GM19239 (cell line): ENCODE measurements around the gene BBLN.
"Not testable (repeated sequence)": the region's sequence is repeated elsewhere in the genome, so short reads cannot be mapped to it uniquely, and the experiment has no call there.

ENCODE experiments used
- DNase-seq: peaks from one replicate; pipeline ENCODE4 v3.0.0; 2011; ENCODE audit warnings: low spot score; ENCODE audit not compliant: insufficient read length
- FAIRE-seq: peaks from 2 replicates; lab custom pipeline; 2011; peaks lifted over from hg19 to GRCh38; lab: Jason Lieb, UNC

Gene BBLN

GRCh38 chr9:128159522-128159783 is 612 bp upstream of the BBLN start:
- DNase-seq = peak; percentile 37
- no peak for FAIRE-seq

- DNase-seq (peak; percentile 58), FAIRE-seq (no peak)
Measured at GRCh38 chr9:128160603-128160987, 530 bp downstream of the BBLN start.

DNA sequence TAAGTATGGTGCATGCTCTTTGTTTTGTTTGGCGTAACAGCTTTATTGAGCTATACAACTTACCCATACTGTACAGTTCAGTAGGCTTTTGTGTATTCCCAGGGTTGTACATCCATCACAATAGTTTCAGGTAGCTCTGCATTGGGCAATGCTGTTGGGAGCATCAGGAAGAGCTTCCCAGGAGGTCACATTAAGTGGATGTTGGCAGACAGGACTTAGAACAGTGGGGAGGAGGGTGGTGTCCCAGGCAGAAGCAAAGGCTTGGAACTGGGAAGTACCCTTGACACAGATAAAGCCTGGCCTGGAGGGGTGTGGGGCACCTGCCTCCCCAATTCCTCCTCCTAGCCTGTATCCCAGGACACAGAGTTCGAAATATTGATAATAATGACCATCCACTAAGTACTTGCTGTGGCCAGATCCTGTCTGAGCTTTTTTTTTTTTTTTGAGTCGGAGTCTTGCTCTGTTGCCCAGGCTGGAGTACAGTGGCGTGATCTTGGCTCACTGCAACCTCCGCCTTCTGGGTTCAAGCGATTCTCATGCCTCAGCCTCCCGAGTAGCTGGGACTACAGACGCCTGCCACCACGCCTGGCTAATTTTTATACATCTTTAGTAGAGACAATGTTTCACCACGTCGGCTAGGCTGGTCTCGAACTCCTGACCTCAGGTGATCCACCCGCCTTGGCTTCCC is 1.3 kb downstream of the BBLN start:
- FAIRE-seq = no peak
- DNase-seq = no peak

DNA sequence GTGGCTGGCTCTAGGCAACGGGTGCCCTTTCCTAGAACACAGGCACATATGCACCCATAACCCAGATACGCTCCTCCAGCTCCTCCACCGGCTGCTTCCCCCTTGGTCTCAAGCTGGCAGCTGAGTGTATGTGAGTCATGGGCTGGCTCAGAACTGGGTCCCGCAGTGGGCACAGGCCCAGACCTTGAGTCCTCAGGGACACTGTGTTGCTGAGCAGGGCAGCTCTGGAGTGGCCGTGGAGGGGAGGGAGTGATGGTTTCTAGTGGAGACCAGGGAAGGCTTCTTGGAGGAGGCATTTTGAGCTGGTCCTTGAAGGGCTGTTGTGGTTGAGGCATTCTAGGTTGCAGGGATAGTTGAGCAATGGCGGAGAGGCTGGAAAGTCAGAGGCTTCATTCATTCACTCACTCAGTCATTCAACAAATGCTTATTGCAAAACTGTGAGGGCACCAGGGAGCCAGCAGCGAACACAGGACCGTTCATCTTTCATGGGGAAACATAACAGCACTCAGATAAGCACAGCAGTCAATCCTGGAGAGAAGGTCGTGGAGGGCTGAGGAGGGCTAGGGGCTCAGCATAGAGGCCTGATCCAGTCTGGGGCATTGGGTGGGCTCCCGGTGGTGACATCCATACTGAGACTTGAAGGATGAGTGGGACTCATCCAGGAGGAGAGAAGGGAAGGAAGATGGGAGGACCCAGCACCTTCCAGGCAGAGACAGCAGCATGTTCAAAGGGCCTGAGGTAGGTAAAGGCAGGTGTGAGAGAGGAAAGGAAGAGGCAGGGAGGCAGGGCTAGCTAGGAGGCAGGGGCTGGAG is 2.4 kb downstream of the BBLN start:
- no peak for FAIRE-seq
- DNase-seq = no peak

DNA sequence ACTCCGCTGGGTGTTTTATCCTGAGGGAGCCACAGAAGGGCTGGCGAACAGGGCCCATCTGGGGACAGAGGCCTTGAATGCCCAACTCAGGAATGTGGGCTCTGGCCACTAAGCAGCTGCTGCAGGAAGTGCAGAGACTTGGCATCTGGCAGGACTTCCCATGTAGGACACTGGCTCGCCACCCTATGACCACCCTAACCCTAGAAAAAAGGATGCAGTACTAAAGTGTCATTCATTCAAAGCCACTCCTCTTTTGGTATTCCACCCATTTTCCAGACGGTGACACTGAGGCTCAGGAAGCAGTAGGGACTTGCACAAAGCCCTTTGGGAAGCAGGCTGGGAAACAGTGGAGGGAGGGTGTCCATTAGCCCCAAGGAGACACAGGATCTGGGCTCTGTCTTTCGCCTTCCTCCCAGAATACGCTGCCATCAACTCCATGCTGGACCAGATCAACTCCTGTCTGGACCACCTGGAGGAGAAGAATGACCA is 3.0 kb downstream of the BBLN start:
- DNase-seq = no peak
- no peak for FAIRE-seq

- no peak for FAIRE-seq
- DNase-seq = no peak
Measured at GRCh38 chr9:128163523-128164306, 3.6 kb downstream of the BBLN start.

DNA sequence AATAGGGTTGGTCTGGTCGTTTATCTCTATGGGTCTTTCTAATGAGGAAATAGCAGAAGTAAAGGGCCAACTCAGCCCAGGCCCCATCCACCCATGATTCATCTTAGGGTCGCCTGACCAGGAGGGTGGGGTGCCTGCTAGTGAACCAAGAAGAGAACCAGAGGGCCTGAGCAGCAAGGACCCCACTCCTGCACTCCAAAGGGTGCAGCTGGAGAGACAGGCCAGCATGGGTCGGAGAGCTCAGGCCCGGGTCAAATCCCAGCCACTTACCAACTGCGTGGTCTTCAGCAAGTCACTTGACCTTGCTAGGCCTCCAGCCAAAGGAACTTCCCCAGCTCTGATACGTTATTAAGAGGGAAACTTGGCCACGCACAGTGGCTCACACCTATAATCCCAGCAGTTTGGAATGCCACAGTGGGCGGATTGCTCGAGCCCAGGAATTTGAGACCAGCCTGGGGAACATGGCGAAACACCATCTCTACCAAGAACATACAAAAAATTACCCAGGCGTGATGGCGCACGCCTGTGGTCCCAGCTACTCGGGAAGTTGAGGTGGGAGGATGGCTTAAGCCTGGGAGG is 4.3 kb downstream of the BBLN start:
- FAIRE-seq (no peak), DNase-seq (no peak)

DNA sequence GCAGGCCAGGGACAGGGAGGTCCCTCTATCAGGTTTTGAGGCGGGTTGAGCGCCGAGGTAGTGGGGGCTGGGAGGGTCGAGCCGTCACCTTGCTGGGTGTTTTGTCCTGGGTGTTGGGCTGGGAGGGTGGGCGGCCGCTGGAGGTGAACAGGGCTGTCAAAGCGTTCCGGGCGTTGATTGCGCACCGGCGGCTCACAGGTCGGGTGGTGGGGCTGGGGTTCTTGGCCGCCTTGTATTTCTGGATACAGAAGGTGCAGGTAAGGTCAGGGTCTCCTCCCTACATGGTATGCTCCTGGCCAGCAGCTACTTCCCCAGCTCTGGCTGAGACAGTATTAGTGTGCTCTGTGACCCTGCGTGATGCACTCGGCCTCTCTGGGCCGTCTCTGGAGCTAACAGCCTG is 6.1 kb downstream of the BBLN start:
- FAIRE-seq (no peak), DNase-seq (no peak)

DNA sequence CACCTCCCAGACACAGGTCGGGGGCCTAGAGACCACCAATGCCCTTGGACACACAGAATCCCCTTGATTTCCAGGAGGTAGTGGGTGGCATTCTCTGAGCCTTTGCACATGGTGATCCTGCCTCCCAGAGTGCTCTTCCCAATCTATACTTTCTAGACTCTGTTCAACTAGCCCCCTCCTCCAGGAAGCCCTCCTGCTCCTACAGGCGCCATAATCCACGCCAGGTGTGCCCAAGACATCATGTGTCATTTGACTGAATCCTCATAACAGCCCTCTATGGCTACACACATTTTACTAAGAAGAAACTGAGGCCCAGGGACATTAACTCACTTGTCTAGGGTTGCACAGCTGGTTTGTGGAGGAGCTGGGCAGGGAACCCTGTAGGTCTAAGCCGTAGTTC is 7.1 kb downstream of the BBLN start:
- DNase-seq (no peak), FAIRE-seq (no peak)

DNA sequence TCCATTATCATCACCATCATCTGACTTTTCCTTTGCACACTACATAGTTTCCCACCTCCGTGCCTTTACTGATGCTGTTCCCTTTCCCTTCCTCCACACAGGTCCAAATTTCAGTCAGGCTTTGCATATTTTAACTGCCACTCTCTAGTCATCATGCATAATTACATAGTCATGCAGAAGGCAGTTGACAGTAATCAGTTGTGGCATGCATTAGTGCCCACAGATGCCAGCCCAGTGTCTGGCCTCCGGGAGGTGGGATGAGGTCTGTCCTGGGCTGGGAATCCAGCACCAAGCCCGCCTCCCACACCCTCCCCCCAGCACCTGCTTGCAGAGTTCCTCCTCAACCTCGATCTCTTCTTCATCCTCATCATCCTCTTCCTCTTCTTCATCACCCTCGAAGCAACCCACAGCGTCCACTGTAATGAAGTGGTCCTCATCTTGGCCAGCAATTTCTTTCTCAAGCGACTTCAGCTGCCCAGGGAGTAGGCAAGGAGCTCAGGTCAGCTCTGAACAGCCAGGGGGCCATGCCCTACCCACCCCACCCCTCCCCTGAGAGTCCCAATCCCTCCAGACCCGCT is 8.8 kb downstream of the BBLN start:
- no peak for DNase-seq
- FAIRE-seq = no peak

DNA sequence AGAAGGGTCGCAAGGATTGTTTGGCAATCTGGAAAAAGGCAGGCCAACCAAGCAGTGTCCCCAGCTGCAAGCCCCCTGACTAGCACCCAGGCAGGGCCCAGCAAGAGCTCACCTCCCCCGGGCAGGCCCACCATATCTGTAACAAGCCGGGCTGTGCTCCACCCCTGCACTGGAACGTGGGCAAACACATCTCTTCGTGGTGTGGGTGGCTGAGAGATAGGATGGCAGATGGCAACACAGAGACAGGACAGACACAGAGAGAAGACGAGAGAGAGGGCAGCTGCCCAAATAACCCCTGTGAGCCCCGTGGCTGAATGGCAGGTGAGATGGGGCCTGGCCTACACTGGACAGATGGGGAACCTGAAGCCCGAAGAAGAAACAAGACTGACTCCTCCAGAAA is 9.4 kb downstream of the BBLN start:
- FAIRE-seq (no peak), DNase-seq (no peak)

DNA sequence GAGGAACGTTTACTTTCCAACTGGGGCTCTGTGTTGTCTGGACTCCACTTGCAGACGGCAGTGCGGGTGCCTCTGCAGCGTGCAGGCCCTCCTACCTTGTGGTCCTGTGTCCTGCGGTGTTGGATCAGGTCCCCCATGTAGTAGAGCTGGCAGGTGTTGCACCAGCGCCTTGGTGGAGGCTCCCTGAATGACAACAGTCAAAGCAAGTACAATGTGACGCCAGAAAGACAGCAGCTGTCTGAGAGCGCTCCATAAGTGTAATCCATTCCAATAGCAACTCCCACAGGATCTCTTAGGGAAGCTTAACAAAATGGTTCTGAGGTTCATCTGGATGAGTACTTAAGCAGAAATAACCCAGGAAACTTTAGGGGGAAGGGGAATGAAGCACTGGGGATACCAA is 9.9 kb downstream of the BBLN start:
- FAIRE-seq (no peak), DNase-seq (no peak)

DNA sequence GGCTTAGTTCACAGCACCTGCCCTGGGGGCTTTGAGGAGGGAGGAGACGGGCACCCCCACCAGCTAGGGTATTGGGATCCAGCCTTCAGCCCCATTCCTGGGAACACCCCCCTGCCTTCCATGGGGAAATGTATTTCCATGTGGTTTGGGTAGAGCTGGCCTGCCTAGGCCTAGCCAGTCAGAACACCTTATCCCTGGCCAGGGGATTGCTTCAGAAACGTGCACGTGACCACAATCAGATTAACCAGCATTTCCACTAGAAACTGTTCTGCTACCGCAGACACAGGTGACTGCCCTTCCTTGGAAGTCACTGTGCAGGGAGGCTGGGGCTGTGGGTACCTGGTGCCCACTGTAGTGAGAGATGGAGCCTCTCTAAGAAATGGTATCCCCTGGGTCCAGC is 14.0 kb downstream of the BBLN start:
- FAIRE-seq = no peak
- DNase-seq = no peak

GRCh38 chr9:128175102-128175563 is 15.1 kb downstream of the BBLN start:
- no peak for DNase-seq
- FAIRE-seq = no peak

DNA sequence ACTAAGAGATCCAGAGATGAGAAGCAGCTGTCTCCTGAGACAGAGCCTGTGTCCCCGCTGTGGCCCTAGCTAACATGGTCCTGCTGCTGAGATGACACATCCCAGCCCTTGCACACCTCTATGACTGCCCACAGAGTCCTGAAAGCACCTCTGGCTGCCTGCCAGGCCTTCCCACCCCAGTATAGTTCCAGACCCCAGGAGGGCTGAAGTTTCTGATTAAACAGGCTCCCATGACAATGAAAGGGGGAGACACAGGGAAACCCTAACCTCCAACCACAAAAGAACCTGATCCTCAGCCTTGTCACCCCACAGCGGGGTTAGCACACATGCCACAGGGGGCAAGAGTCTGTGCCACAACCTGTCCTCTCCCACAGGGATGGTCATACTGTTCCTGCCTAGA is 15.7 kb downstream of the BBLN start:
- FAIRE-seq (no peak), DNase-seq (no peak)

DNA sequence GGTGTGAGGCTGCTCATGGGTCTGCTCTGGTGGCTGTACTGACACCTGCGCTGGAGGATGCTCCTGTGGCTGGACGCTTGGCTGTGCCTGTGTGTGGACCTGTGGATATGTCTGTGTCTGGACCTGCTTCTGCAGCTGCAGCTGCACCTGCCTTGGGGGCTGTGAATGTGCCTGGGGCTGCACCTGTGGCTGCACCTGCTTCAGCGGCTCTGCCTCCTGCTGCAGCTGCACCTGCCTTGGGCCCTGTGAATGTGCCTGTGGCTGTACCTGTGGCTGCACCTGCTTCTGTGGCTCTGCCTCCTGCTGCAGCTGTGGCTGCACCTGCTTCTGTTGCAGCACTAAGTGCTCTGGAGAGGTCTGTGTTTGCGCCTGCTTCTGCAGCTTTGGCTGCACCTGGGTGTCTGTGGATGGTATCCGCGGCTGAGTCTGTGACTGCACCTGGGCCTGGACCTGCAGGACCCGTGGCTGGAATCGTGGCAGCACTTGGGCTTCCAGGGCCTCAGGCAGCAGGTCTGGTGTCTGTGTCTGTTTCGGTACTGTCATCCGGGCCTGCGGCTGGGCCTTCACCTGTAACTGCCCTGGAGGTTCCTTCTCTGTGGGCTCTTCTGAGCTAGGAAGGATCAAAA is 18.9 kb downstream of the BBLN start:
- FAIRE-seq (no peak), DNase-seq (no peak)

DNA sequence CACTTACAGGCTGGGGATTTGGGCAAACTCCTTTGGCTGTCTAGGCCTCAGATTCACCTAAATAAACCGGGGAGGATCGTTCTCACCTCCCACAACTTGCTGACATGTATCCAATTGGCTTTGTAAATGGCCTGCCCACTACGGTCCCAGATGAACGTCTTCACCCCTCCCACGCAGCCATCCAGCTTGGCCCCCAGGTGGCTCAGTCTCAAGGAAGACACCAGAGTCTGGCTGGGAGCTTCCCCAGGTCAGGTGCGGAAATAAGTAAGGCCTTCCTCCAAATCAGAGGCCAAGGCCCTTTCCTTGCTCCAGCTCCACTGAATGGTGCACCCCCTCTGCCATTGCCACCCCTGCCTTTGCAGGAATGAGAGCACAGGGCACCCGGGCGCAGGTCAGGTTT is 19.9 kb downstream of the BBLN start:
- FAIRE-seq (no peak), DNase-seq (no peak)

DNA sequence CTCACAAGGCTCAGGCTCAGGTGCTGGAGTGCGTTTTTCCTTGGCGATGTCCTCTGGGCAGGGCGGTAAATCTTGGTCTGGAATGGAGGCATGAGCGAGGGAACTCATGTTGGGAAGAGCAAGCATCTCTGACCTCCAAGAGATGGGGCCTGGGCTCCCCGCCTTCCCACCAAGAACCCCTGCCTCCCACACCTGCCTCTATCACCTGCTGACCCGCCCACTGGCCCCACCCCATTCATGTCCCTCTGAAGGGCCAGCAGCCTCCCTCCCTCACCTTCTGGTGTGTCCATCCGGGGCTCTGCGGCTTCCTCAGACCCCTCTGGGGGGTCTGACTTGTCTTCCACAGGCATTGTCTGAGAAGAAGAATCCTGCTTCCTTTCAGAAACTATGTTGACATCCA is 20.4 kb downstream of the BBLN start:
- DNase-seq (no peak), FAIRE-seq (no peak)

- DNase-seq, FAIRE-seq: not testable (repeated sequence)
Measured at GRCh38 chr9:128181480-128181879, 21.4 kb downstream of the BBLN start.
